A673 (cell line): ENCODE data around the gene ANO2.
"Not testable (repeated sequence)": the region's sequence is repeated elsewhere in the genome, so short reads cannot be mapped to it uniquely, and the experiment has no call there.

Experiments used
- CTCF ChIP-seq: fragments of 300-800, 200-600 bp; sonication (generic); conservative IDR thresholded peaks from 2 replicates; pipeline ENCODE4 v1.5.1; 2017; ENCODE audit warnings: low read depth, mild to moderate bottlenecking, antibody characterized with exemption, low read length, moderate library complexity, mixed read lengths
- EZH2 ChIP-seq: fragments of 200-600 bp; sonication (generic); IDR thresholded peaks from 2 replicates; pipeline ENCODE4 v1.6.1; 2017; ENCODE audit warnings: borderline replicate concordance, low read depth, mild to moderate bottlenecking, mixed read lengths, antibody characterized with exemption, low read length; ENCODE audit not compliant: poor library complexity, severe bottlenecking

DNA sequence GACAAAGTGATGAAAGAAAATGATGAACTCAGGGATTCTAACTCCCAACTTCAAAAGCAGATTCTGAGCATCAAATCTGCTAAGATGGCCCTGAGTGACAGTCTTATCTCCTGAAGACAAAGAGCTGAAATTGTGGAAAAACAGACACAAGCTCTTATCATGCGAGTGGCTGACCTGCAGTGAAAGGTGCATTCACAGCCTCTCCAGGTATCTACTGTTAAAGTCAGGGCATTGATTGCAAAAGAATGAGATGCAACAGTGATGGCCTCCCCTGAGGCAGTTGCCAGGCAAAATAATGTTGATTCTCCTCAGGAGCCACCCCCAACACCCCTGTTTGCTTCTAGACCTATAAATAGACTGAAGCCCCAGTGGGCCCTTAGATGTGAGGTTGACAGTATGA is 126.2 kb downstream of the ANO2 start:
- not testable (repeated sequence) for TF ChIP-seq EZH2, CTCF
